Panc1 (cell line): ENCODE results near the gene NOL3. TPM values are rescaled to one million over a fixed set of nuclear protein-coding genes. Genes with fewer than 3 reads are reported as not detected.

Experiments
- ATAC-seq: fragments of 200-7000 bp; cut with Tn5 transposase; 2 replicates; pipeline ENCODE4 v1.9.1; 2020; ENCODE audit warnings: mild to moderate bottlenecking, moderate library complexity
- BruUV-seq: library from RNA; stranded (reverse); fragments of 400-500 nt; replicated peaks from 2 replicates; lab custom pipeline; 2021; lab: Mats Ljungman, UMichigan
- CTCF ChIA-PET: fragments of 300-600 bp; sonication (Branson Sonifier 250); formaldehyde crosslinking; loops from one replicate; lab custom pipeline; 2022; ENCODE audit warnings: antibody characterized with exemption; lab: Charles Lee
- POLR2A ChIA-PET: fragments of 300-600 bp; sonication (Branson Sonifier 250); formaldehyde crosslinking; loops from one replicate; lab custom pipeline; 2022; ENCODE audit warnings: antibody characterized with exemption; lab: Charles Lee
- DNase-seq: peaks from one replicate; pipeline ENCODE4 v3.0.0-alpha.2; 2010; ENCODE audit warnings: low read depth, low spot score
- H3K27ac ChIP-seq: 2 replicates; pipeline ENCODE4 v1.5.1; 2011; ENCODE audit warnings: mild to moderate bottlenecking, low read length, inconsistent platforms
- H3K27me3 ChIP-seq: fragments of 200-500 bp; sonication (Bioruptor generic); 2 replicates; pipeline ENCODE4 v1.6.0; 2014; ENCODE audit warnings: low read length, inconsistent platforms; ENCODE audit not compliant: control insufficient read depth, insufficient read depth
- H3K36me3 ChIP-seq: fragments of 200-500 bp; sonication (Bioruptor generic); 2 replicates; pipeline ENCODE4 v1.5.1; 2014; ENCODE audit warnings: inconsistent platforms, mild to moderate bottlenecking, low read length, moderate library complexity; ENCODE audit not compliant: control insufficient read depth, insufficient read depth
- H3K4me1 ChIP-seq: 2 replicates; pipeline ENCODE4 v1.5.1; 2011; ENCODE audit warnings: inconsistent platforms, mild to moderate bottlenecking, low read length, moderate library complexity; ENCODE audit not compliant: control insufficient read depth, insufficient read depth
- H3K4me3 ChIP-seq, 2 experiments: 2 replicates each; pipeline ENCODE4 v1.5.1; 2011 to 2012; ENCODE audit warnings: low read depth in 2 of 2, low read length in 2 of 2, mild to moderate bottlenecking in 2 of 2, inconsistent platforms in 1 of 2, moderate library complexity in 1 of 2
- H3K9me3 ChIP-seq: fragments of 200-500 bp; sonication (Bioruptor generic); 2 replicates; pipeline ENCODE4 v1.5.1; 2014; ENCODE audit warnings: low read depth, mild to moderate bottlenecking, inconsistent platforms, low read length, moderate library complexity; ENCODE audit not compliant: control insufficient read depth, insufficient read depth
- CTCF ChIP-seq: fragments of 450-650 bp; IDR thresholded peaks from 2 replicates; pipeline ENCODE4 v1.5.1; 2017; ENCODE audit warnings: mild to moderate bottlenecking
- POLR2AphosphoS5 ChIP-seq: IDR thresholded peaks from 2 replicates; pipeline ENCODE4 v1.6.1; 2012; ENCODE audit warnings: mild to moderate bottlenecking, low read depth, low read length, moderate library complexity
- REST ChIP-seq, 2 experiments: IDR thresholded peaks; 2 replicates each; pipeline ENCODE4 v1.6.1; 2011 to 2012; ENCODE audit warnings: low read depth in 2 of 2, control low read depth in 1 of 2, low read length in 1 of 2, mild to moderate bottlenecking in 1 of 2, moderate library complexity in 1 of 2; ENCODE audit not compliant: insufficient read depth in 1 of 2
- SIN3A ChIP-seq: IDR thresholded peaks from 2 replicates; pipeline ENCODE4 v1.6.1; 2012; ENCODE audit warnings: low read depth, mild to moderate bottlenecking, low read length, moderate library complexity, borderline replicate concordance; ENCODE audit not compliant: insufficient read depth
- TCF7L2 ChIP-seq: IDR thresholded peaks from 2 replicates; pipeline ENCODE4 v1.6.1; 2011; ENCODE audit warnings: mild to moderate bottlenecking, low read depth, low read length, inconsistent platforms
- in situ Hi-C: cut with HindIII; loops from 2 replicates; pipeline ENCODE4 v1.10.0; 2016; ENCODE audit warnings: low sequenced_read_pairs, low pct_unique_long_range_greater_than_20kb
- intact Hi-C: fragments of 100-400 bp; cut with micrococcal nuclease; formaldehyde crosslinking; loops from one replicate; pipeline ENCODE4 v1.10.0; 2022; ENCODE audit not compliant: unreplicated experiment
- total RNA-seq: library from RNA; stranded (reverse); gene quantifications from one replicate; pipeline ENCODE4 v1.2.1, GENCODE V29; 2021; ENCODE audit not compliant: unreplicated experiment

The NOL3 gene
- total RNA-seq, 1 experiment from 2014 or later, result 27.9 TPM

- no peak overlapping the region for H3K4me3 ChIP-seq
- ATAC-seq (no peak), DNase-seq (no peak)
- H3K36me3 ChIP-seq, result no peaks in the 10 kb centered on the region
- BruUV-seq, result no TSS peak
- TF ChIP-seq SIN3A (no peak), CTCF (no peak), REST (IDR thresholded peaks at IDR 0.05; ENCODE audit: insufficient read depth in 1 of 2, low read depth in 2 of 2, low read length in 1 of 2) (no peak)
- ChIA-PET POLR2A (no interaction called here), CTCF (interaction anchor here (0.6 kb wide), 1 partner anchor 118 kb away, joined by 3 read pairs; no protein-coding TSS in a partner anchor)
- no peaks in the 10 kb centered on the region for H3K9me3 ChIP-seq
- no peaks in the 10 kb centered on the region for H3K4me1 ChIP-seq
- in situ Hi-C loops (no loop called here), intact Hi-C loops (no loop called here)
- H3K27ac ChIP-seq, result no peak overlapping the region
- H3K27me3 ChIP-seq, result no peaks in the 10 kb centered on the region
Measured at GRCh38 chr16:67216612-67217490, 46.5 kb downstream of the NOL3 start.

- H3K27me3 ChIP-seq, result no peaks in the 10 kb centered on the region
- no TSS peak for BruUV-seq
- H3K36me3 ChIP-seq, result peaks cover 5% of the 10 kb centered on the region; the same call in 1 of the 2 replicates
- no peak for ATAC-seq
- no peak overlapping the region for H3K27ac ChIP-seq
- no peaks in the 10 kb centered on the region for H3K9me3 ChIP-seq
- DNase-seq, result no peak
- intact Hi-C loops, result no loop called here
- ChIA-PET POLR2A (interaction anchor here (0.7 kb wide), 1 partner anchor 210 kb away, joined by 3 read pairs; no protein-coding TSS in a partner anchor), CTCF (no interaction called here)
- no peak overlapping the region for H3K4me3 ChIP-seq
- TF ChIP-seq POLR2AphosphoS5 (no peak), SIN3A (no peak), CTCF (no peak), TCF7L2 (no peak), REST (IDR thresholded peaks at IDR 0.05; ENCODE audit: insufficient read depth in 1 of 2, low read depth in 2 of 2, low read length in 1 of 2) (no peak)
- H3K4me1 ChIP-seq, result peaks cover 4% of the 10 kb centered on the region; the same call in 1 of the 2 replicates
- in situ Hi-C loops, result no loop called here
Measured at GRCh38 chr16:67223992-67224391, 53.7 kb downstream of the NOL3 start.
